HepG2 (cell line): ENCODE measurements around the gene ANKRD39. TPM values are rescaled to one million over a fixed set of nuclear protein-coding genes. Genes with fewer than 3 reads are reported as not detected.

ENCODE experiments used
- BATF2 ChIP-seq: sonication (generic); formaldehyde crosslinking; IDR thresholded peaks from 2 replicates; pipeline ENCODE4 v1.8.0; 2022; ENCODE audit warnings: mild to moderate bottlenecking, missing genetic modification reagents, moderate library complexity
- BRF2 ChIP-seq: sonication (generic); formaldehyde crosslinking; IDR thresholded peaks from 2 replicates; pipeline ENCODE4 v1.8.1; 2022; ENCODE audit warnings: mild to moderate bottlenecking, missing genetic modification reagents
- CREBL2 ChIP-seq: sonication (generic); formaldehyde crosslinking; IDR thresholded peaks from 2 replicates; pipeline ENCODE4 v1.8.1; 2023; ENCODE audit warnings: missing genetic modification reagents, mild to moderate bottlenecking, borderline replicate concordance
- CSRNP1 ChIP-seq: sonication (generic); formaldehyde crosslinking; IDR thresholded peaks from 2 replicates; pipeline ENCODE4 v1.8.1; 2023; ENCODE audit warnings: mild to moderate bottlenecking, missing genetic modification reagents
- DR1 ChIP-seq: sonication (generic); formaldehyde crosslinking; IDR thresholded peaks from 2 replicates; pipeline ENCODE4 v1.8.0; 2021; ENCODE audit warnings: mild to moderate bottlenecking, missing genetic modification reagents, inconsistent platforms
- FOXA1 ChIP-seq, 2 experiments: fragments of 450-650 bp in 1 of 2; sonication (generic) in 1 of 2; formaldehyde crosslinking in 1 of 2; IDR thresholded peaks; 2 replicates each; pipeline versions ENCODE4 v1.4.0 to v1.6.1; 2016 to 2020; ENCODE audit warnings: missing genetic modification reagents in 1 of 2
- HINFP ChIP-seq: sonication (generic); formaldehyde crosslinking; IDR thresholded peaks from 2 replicates; pipeline ENCODE4 v1.4.0; 2020; ENCODE audit warnings: low read depth, mild to moderate bottlenecking, missing genetic modification reagents
- HNRNPUL1 ChIP-seq: fragments of 200-400 bp; formaldehyde crosslinking; IDR thresholded peaks from 2 replicates; pipeline ENCODE4 v1.6.1; 2017; ENCODE audit warnings: low read depth, mild to moderate bottlenecking, low read length, moderate library complexity
- MTERF4 ChIP-seq: sonication (generic); formaldehyde crosslinking; IDR thresholded peaks from 2 replicates; pipeline ENCODE4 v1.8.0; 2023; ENCODE audit warnings: mild to moderate bottlenecking, missing genetic modification reagents
- MTF2 ChIP-seq: sonication (generic); formaldehyde crosslinking; IDR thresholded peaks from 2 replicates; pipeline ENCODE4 v1.5.0; 2020; ENCODE audit warnings: missing genetic modification reagents, borderline replicate concordance
- PBX2 ChIP-seq: IDR thresholded peaks from 2 replicates; pipeline ENCODE4 v1.6.1; 2016; ENCODE audit warnings: control low read depth
- TARDBP ChIP-seq: sonication (generic); formaldehyde crosslinking; IDR thresholded peaks from 2 replicates; pipeline ENCODE4 v1.8.0; 2022; ENCODE audit warnings: mild to moderate bottlenecking, missing genetic modification reagents
- ZBTB49 ChIP-seq: sonication (generic); formaldehyde crosslinking; IDR thresholded peaks from 2 replicates; pipeline ENCODE4 v1.4.0; 2020; ENCODE audit warnings: missing genetic modification reagents, borderline replicate concordance
- ZKSCAN5 ChIP-seq: sonication (generic); formaldehyde crosslinking; IDR thresholded peaks from 2 replicates; pipeline ENCODE4 v1.5.1; 2020; ENCODE audit warnings: mild to moderate bottlenecking, missing genetic modification reagents
- ZNF3 ChIP-seq: IDR thresholded peaks from 2 replicates; pipeline ENCODE4 v1.7.0; 2017; ENCODE audit warnings: inconsistent platforms
- ZNF543 ChIP-seq: sonication (generic); formaldehyde crosslinking; IDR thresholded peaks from 2 replicates; pipeline ENCODE4 v1.4.0; 2020; ENCODE audit warnings: mild to moderate bottlenecking, missing genetic modification reagents
- ZNF883 ChIP-seq: sonication (generic); formaldehyde crosslinking; IDR thresholded peaks from 2 replicates; pipeline ENCODE4 v1.5.1; 2020; ENCODE audit warnings: mild to moderate bottlenecking, missing genetic modification reagents; ENCODE audit errors: not compliant biosample characterization
- polyA plus RNA-seq, 8 experiments: library from polyadenylated mRNA; depleted of rRNA in 3 of 8; stranded (reverse) in 7 of 8; unstranded in 1 of 8; fragments of >200 nt; fragmentation: Illumina TruSeq in 4 of 8; extraction: Trizol in 4 of 8; gene quantifications; 2 replicates each; pipeline versions ENCODE4 v1.2.1 to v1.2.3, GENCODE V29; 2011 to 2016; ENCODE audit warnings: low read depth in 4 of 8, missing spikeins in 1 of 8, mixed read lengths in 1 of 8; ENCODE audit not compliant: insufficient read depth in 1 of 8
- total RNA-seq, 5 experiments: library from RNA; depleted of rRNA; stranded (reverse); fragments of >200 nt; fragmentation: Illumina TruSeq; extraction: Trizol; gene quantifications; 2 replicates each; pipeline ENCODE4 v1.2.3, GENCODE V29; 2016; ENCODE audit warnings: low read depth in 1 of 5

Gene ANKRD39
- total and polyA plus RNA-seq, 2 of the 13 experiments (the other 11 are each of a cell fraction or from before 2014, with no cell fraction given) = 23.2 to 24.8 TPM

GRCh38 chr2:96857667-96858372, at the start of gene ANKRD39 (continued):
- TF ChIP-seq ZBTB49 (CRISPR knock-in tag) (no peak), PBX2 (CRISPR knock-in tag) (no peak; the same call in 1 of the 2 replicates), CREBL2 (peak; percentile 73; the same call in 1 of the 2 replicates), TARDBP (CRISPR knock-in tag) (peak; percentile 95), ZKSCAN5 (CRISPR knock-in tag) (peak; percentile 60), ZNF883 (peak; percentile 90), MTERF4 (CRISPR knock-in tag) (peak; percentile 95), CSRNP1 (CRISPR knock-in tag) (0 out of 2 replicates have a peak, but pooled peaks have one; percentile 22), DR1 (CRISPR knock-in tag) (peak; percentile 71), ZNF543 (CRISPR knock-in tag) (peak; percentile 97; the same call in 1 of the 2 replicates), HNRNPUL1 (no peak; the same call in 1 of the 2 replicates), BATF2 (no peak; the same call in 1 of the 2 replicates), MTF2 (CRISPR knock-in tag) (peak; percentile 88), ZNF3 (CRISPR knock-in tag) (no peak), HINFP (CRISPR knock-in tag) (peak; percentile 93), FOXA1 (IDR thresholded peaks at IDR 0.05) (no peak), FOXA1 (CRISPR knock-in tag; IDR thresholded peaks at IDR 0.05) (peak; percentile 36; the same call in 1 of the 2 replicates), BRF2 (peak; percentile 62; the same call in 1 of the 2 replicates)
